Measurements from ENCODE around the gene CPTP.

GRCh38 chr1:1342584-1343115 lies 18.0 kb downstream of the CPTP start:
- TF ChIP-seq CTCF (IDR thresholded peaks at IDR 0.05; ENCODE audit: low read depth, low read length) (no peak), MAX (IDR thresholded peaks at IDR 0.05; ENCODE audit: low read depth, low read length) (no peak), POLR2A (IDR thresholded peaks at IDR 0.05; ENCODE audit: extremely low read depth, insufficient read length) (no peak)
